Ectodermal cell (in vitro differentiated cells): ENCODE results near the gene RND2.

ENCODE experiments used
- H3K27ac ChIP-seq: 2 replicates; pipeline ENCODE4 v1.7.0; 2013; ENCODE audit warnings: mild to moderate bottlenecking, low read depth, low read length; ENCODE audit not compliant: insufficient read depth, poor library complexity, severe bottlenecking
- H3K27me3 ChIP-seq: 2 replicates; pipeline ENCODE4 v1.7.0; 2013; ENCODE audit warnings: mild to moderate bottlenecking, low read length; ENCODE audit not compliant: insufficient read depth, control insufficient read depth, poor library complexity, severe bottlenecking
- H3K36me3 ChIP-seq: one replicate; pipeline ENCODE4 v1.7.0; 2013; ENCODE audit warnings: low read length; ENCODE audit not compliant: control insufficient read depth, insufficient read depth
- H3K4me1 ChIP-seq: one replicate; pipeline ENCODE4 v1.7.0; 2013; ENCODE audit warnings: low read length; ENCODE audit not compliant: control insufficient read depth, insufficient read depth
- H3K4me3 ChIP-seq: 2 replicates; pipeline ENCODE4 v1.7.0; 2013; ENCODE audit warnings: low read depth, low read length, control low read depth; ENCODE audit not compliant: insufficient read depth
- H3K9me3 ChIP-seq: 2 replicates; pipeline ENCODE4 v1.7.0; 2013; ENCODE audit warnings: mild to moderate bottlenecking, low read length, moderate library complexity; ENCODE audit not compliant: control insufficient read depth
- WGBS, 2 experiments: methylation state at CpG; one replicate each; pipeline ENCODE4 v1.1.7; 2013; ENCODE audit warnings: missing lambda C conversion rate in 2 of 2; 5-methylcytosine and 5-hydroxymethylcytosine counted together

RND2 gene

DNA sequence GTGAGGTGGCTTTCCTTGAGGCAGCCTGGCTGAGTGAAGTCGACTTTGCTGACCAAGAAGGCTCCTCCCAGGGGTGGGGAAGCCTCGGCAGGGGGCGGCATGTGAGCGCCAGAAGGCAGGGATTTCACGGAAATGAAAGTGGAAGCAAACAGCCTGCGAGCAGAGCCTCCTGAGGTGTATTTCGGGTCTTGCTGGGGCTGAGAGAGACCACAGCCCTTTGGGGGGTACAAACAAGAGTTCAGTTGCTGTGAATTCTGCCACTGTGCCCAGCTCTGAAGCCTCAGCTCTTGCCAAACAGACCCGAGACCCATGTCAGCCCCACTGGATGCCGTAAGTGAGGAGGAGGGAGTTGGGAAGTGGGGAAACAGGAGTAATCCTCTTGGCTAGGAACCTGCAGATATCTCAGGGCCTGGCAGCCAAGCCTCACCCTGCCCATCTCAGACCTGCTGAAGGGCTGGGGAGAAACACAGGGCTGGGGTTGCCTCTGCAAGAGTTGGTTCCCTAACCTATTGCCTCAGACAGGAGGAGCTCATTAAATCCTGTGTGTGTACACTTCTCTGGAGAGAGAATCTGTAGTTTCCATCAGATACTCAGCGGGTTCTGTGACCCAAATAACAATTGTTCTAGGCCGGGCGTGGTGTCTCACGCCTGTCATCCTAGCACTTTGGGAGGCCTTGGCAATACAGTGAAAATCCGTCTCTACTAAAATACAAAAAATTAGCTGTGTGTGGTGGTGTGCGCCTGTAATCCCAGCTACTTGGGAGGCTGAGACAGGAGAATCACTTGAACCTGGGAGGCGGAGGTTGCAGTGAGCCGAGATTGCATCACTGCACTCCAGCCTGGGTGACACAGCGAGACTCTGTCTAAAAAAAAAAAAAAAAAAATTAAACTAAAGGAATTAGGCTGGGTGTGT is 18.1 kb upstream of the RND2 start, which contains the start of gene IFI35:
Gene IFI35 (plus strand): TSS at position 146 of the 913 bp plus-strand sequence. CDS start 164 bp downstream, at position 310.
- H3K4me1 ChIP-seq, result no peaks in the 10 kb centered on the region
- no peaks in the 10 kb centered on the region for H3K27me3 ChIP-seq
- peaks cover 16% of the 10 kb centered on the region for H3K36me3 ChIP-seq
- H3K4me3 ChIP-seq, result peak within 1 kb of the TSS; percentile 20
- no peaks in the 10 kb centered on the region for H3K9me3 ChIP-seq
- H3K27ac ChIP-seq, result peak within 1 kb of the TSS; percentile 60
- WGBS, 2 experiments, result 53 to 57% methylated on average over 18 of the region's 18 CpGs

DNA sequence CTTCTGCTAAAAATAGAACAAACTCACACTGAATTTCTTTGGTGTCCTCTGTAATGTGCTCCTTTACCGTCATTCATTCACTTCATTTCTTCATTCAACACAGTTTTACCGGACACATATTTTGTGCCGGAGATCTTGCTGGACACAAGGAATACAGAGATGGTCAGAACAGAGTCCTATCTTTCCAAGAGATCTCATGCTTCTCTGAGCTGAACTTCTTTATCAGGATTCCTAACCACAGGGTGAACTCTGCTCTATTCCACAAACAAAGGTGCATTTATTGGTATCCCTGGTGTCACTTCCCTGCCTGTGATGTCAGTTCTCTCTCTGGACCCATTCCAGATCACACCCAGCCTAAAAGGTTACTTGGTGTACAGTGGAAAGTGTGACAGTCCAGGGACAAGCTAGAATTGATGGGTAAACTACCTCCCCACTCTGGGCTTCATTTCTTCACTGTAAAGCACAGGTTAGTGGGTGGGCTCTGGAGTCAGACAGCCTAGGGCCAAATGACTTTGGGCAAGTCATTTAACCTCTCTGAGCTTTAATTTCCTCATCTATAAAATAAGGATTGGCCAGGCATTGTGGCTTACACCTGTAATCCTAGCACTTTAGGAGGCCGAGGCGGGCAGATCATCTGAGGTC is 14.2 kb upstream of the RND2 start:
- WGBS, 2 experiments, result 95% methylated on average over 5 of the region's 5 CpGs
- Histone ChIP-seq H3K9me3 (no peaks in the 10 kb centered on the region), H3K36me3 (no peaks in the 10 kb centered on the region), H3K27ac (no peak overlapping the region), H3K4me3 (no peak overlapping the region), H3K27me3 (no peaks in the 10 kb centered on the region), H3K4me1 (peaks cover 9% of the 10 kb centered on the region)

DNA sequence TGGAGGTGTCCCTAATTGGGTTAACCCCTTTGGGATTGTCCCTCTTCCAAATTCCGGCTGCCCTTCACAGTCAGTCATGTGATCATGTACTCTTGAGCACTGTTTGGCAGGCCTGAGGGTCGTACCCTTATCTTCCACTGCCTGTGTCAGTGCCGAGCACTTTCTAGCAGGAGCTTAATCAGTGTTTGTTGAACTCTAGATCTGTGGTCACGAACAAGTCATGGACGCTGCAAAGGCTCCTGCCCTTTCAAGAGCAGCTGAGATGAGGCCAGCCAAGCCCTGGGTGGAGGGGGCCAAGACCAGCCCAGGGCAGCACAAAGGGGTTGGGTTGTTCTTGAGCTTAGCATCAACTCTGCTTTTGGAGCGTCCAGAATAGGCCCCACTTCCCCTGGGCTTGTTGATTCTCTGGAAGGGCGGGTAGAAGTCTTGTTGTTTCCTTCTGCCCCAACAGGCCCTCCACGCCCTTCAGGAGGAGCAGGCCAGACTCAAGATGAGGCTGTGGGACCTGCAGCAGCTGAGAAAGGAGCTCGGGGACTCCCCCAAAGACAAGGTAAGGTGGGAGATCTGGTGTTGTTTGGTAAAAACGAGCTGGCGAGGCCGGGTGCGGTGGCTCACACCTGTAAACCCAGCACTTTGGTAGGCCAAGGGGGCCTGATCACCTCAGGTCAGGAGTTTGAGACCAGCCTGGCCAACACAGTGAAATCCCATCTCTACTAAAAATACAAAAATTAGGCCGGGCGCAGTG is 13.1 kb upstream of the RND2 start:
- Histone ChIP-seq H3K27ac (no peak overlapping the region), H3K4me3 (no peak overlapping the region), H3K9me3 (no peaks in the 10 kb centered on the region), H3K4me1 (peaks cover 15% of the 10 kb centered on the region), H3K27me3 (no peaks in the 10 kb centered on the region), H3K36me3 (no peaks in the 10 kb centered on the region)
- 92 to 93% methylated on average over 15 of the region's 15 CpGs for WGBS, 2 experiments

DNA sequence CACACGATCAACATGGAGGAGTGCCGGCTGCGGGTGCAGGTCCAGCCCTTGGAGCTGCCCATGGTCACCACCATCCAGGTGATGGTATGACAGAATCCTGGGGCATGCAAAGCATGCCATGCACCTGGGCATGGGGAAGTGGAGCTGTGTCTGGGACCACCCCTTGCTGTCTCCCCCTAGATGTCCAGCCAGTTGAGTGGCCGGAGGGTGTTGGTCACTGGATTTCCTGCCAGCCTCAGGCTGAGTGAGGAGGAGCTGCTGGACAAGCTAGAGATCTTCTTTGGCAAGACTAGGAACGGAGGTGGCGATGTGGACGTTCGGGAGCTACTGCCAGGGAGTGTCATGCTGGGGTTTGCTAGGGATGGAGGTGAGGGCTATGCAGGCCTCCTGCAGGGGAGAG is 11.7 kb upstream of the RND2 start:
- Histone ChIP-seq H3K4me1 (peaks cover 22% of the 10 kb centered on the region), H3K9me3 (no peaks in the 10 kb centered on the region), H3K4me3 (no peak overlapping the region), H3K36me3 (peaks cover 5% of the 10 kb centered on the region), H3K27ac (no peak overlapping the region), H3K27me3 (no peaks in the 10 kb centered on the region)
- WGBS, 2 experiments, result 94 to 96% methylated on average over 8 of the region's 8 CpGs

DNA sequence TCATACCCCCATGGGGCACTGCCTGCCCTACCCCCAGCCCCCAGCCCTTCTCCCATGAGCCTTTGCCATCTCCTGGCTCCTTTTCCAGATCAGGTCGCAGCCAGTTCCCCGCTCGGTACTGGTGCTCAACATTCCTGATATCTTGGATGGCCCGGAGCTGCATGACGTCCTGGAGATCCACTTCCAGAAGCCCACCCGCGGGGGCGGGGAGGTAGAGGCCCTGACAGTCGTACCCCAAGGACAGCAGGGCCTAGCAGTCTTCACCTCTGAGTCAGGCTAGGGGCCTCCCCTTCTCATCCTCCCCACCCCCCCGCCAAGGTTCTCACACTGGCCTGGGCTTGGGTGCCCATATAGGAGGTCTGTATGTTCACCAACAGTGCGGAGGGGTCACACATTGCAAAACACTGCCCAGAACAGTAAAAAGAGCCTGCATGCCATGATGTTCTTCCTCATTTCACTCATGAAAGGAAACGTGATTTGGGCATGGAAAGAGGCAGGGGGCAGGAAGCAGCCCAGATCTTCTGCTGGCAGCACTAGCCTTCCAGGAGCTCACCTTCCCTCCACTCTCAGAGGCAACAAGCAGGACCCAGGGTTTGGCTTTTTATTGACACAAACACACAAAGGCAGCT is 10.9 kb upstream of the RND2 start:
- Histone ChIP-seq H3K4me3 (no peak overlapping the region), H3K27ac (no peak overlapping the region), H3K27me3 (no peaks in the 10 kb centered on the region), H3K4me1 (peaks cover 28% of the 10 kb centered on the region), H3K9me3 (no peaks in the 10 kb centered on the region), H3K36me3 (peaks cover 5% of the 10 kb centered on the region)
- 93% methylated on average over 12 of the region's 12 CpGs for WGBS, 2 experiments

DNA sequence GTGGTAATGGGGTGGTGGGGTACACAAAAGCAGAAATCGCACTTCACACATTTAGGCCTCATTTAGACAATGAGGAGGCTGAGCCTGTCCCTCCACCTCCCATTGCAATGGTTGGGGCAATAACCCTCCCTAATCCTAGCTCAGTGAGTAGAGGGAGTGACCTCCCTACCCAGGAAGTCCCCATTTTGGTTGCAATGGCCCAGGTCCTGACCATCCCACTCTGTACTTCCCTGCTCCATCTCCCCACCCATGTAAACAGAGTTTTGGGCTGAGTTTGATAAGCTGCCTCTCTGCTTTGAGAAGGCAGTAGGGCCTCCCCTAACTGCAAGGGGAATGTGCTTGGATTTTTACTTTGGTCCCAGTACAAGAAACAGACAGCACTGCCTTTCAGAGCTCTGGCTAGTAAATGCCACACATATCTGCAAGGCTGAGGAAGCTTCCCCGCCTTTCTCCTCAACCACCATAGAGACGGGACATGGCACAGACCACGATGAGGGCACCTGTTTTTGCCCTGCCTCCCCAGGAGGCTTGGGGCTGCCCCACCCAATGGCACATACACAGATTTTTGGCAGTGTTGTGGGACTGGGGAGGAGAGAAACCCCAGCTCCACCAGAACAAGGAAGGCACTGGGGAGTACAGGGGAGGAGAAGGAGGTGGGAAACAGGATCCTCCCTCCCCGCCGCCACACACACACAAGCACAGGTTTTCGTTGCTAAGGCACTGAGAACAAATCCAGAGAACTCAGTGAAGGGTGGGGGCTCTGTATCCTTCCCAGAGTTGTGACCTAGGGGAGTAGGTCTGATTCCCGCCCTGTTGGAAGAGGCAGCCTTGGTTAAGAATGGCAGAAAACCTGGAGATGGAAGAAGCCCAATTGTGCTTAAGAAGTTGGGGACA is 10.1 kb upstream of the RND2 start:
- Histone ChIP-seq H3K27ac (no peak overlapping the region), H3K9me3 (no peaks in the 10 kb centered on the region), H3K36me3 (peaks cover 5% of the 10 kb centered on the region), H3K27me3 (no peaks in the 10 kb centered on the region), H3K4me1 (peaks cover 34% of the 10 kb centered on the region), H3K4me3 (no peak overlapping the region)
- WGBS, 2 experiments, result 87 to 89% methylated on average over 8 of the region's 8 CpGs

DNA sequence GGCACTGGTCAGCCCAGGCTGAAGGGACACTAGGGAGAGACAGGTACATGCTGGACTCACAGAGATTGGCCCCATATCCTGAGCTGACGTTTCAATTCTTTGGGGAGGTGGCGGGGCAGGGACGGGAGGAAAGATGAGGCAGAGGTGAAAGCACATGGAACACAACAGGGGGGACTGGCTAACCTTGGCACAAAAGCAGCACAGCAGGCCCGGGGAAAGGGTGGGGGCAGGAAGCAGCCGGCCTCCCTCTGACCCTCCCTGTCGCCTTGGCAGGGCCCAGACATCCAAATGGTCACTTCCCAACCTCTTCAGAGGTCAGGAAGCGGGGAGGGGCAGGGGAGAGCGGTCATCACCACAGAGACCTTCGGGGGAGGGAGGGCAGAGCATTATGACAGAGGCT is 9.5 kb upstream of the RND2 start:
- peaks cover 41% of the 10 kb centered on the region for H3K4me1 ChIP-seq
- H3K9me3 ChIP-seq, result no peaks in the 10 kb centered on the region
- no peak overlapping the region for H3K27ac ChIP-seq
- peaks cover 5% of the 10 kb centered on the region for H3K36me3 ChIP-seq
- WGBS, 2 experiments, result 74% methylated on average over 9 of the region's 9 CpGs
- H3K4me3 ChIP-seq, result no peak overlapping the region
- H3K27me3 ChIP-seq, result no peaks in the 10 kb centered on the region

DNA sequence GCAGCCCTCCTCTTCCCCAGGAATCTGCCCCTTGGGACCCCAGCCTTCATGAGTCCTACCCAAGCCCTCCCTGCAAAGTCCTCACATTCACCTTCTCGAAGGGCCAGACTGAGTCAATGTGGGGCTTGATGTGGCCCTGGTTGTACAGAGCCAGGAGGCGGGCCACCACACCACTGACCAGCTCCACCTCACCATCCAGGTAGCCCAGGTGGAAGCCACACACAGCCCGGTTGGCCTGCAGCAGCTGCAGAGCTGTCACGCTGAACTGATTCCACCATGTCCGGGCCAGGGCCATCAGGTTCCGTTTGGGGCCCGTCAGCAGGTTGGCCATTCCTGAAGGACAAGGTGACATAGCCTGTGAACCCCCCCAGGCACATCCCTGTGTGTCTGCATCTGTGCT is 8.8 kb upstream of the RND2 start:
- 95 to 96% methylated on average over 7 of the region's 7 CpGs for WGBS, 2 experiments
- H3K27me3 ChIP-seq, result no peaks in the 10 kb centered on the region
- H3K4me1 ChIP-seq, result peaks cover 41% of the 10 kb centered on the region
- H3K9me3 ChIP-seq, result no peaks in the 10 kb centered on the region
- H3K4me3 ChIP-seq, result no peak overlapping the region
- H3K36me3 ChIP-seq, result peaks cover 5% of the 10 kb centered on the region
- H3K27ac ChIP-seq, result no peak overlapping the region
